Duodenal mucosa (tissue), 2 donors: Measurements from ENCODE around the gene C1QTNF3.
"Not testable (repeated sequence)": the region's sequence is repeated elsewhere in the genome, so short reads cannot be mapped to it uniquely, and the experiment has no call there.

Experiments
- H3K27ac ChIP-seq: one replicate; pipeline ENCODE4 v1.7.0; 2013; ENCODE audit warnings: low read depth, low read length
- H3K27me3 ChIP-seq, 2 donors: one replicate each; pipeline ENCODE4 v1.7.0; 2013; ENCODE audit warnings: low read length in 2 of 2, control low read depth in 1 of 2; ENCODE audit not compliant: insufficient read depth in 2 of 2, control insufficient read depth in 1 of 2
- H3K36me3 ChIP-seq, 2 donors: one replicate each; pipeline ENCODE4 v1.7.0; 2013; ENCODE audit warnings: low read length in 2 of 2, control low read depth in 1 of 2; ENCODE audit not compliant: insufficient read depth in 2 of 2, control insufficient read depth in 1 of 2
- H3K4me1 ChIP-seq, 2 donors: one replicate each; pipeline ENCODE4 v1.7.0; 2013; ENCODE audit warnings: low read length in 2 of 2, control low read depth in 1 of 2; ENCODE audit not compliant: insufficient read depth in 2 of 2, control insufficient read depth in 1 of 2
- H3K4me3 ChIP-seq, 2 donors: one replicate each; pipeline ENCODE4 v1.7.0; 2013; ENCODE audit warnings: low read length in 2 of 2, low read depth in 1 of 2
- H3K9ac ChIP-seq, 2 donors: one replicate each; pipeline ENCODE4 v1.7.0; 2013; ENCODE audit warnings: low read length in 2 of 2, low read depth in 1 of 2
- H3K9me3 ChIP-seq, 2 donors: one replicate each; pipeline ENCODE4 v1.7.0; 2013; ENCODE audit warnings: low read length in 2 of 2, control low read depth in 1 of 2; ENCODE audit not compliant: control insufficient read depth in 1 of 2

The C1QTNF3 gene

GRCh38 chr5:34070626-34071025 lies 27.6 kb upstream of the C1QTNF3 start:
- not testable (repeated sequence) for H3K4me3 ChIP-seq, H3K4me1 ChIP-seq, H3K27me3 ChIP-seq, H3K9ac ChIP-seq, H3K9me3 ChIP-seq, H3K36me3 ChIP-seq, H3K27ac ChIP-seq

GRCh38 chr5:34064656-34065055 lies 21.6 kb upstream of the C1QTNF3 start:
- no peaks in the 10 kb centered on the region for H3K27me3 ChIP-seq
- no peaks in the 10 kb centered on the region for H3K9me3 ChIP-seq
- peaks cover 0 to 6% of the 10 kb centered on the region in 2 donors for H3K36me3 ChIP-seq
- no peak overlapping the region for H3K9ac ChIP-seq
- H3K4me3 ChIP-seq, result no peak overlapping the region
- no peak overlapping the region for H3K27ac ChIP-seq
- H3K4me1 ChIP-seq, result no peaks in the 10 kb centered on the region

- no peaks in the 10 kb centered on the region for H3K9me3 ChIP-seq
- H3K9ac ChIP-seq, result no peak overlapping the region
- H3K4me3 ChIP-seq, result no peak overlapping the region
- no peaks in the 10 kb centered on the region for H3K27me3 ChIP-seq
- no peaks in the 10 kb centered on the region for H3K4me1 ChIP-seq
- peaks cover 0 to 6% of the 10 kb centered on the region in 2 donors for H3K36me3 ChIP-seq
- H3K27ac ChIP-seq, result no peak overlapping the region
These were observed 19.4 kb upstream of the C1QTNF3 start for GRCh38 chr5:34062419-34062818.

GRCh38 chr5:34061993-34062392 lies 19.0 kb upstream of the C1QTNF3 start:
- Histone ChIP-seq H3K9ac (no peak overlapping the region), H3K27me3 (no peaks in the 10 kb centered on the region), H3K4me1 (no peaks in the 10 kb centered on the region), H3K27ac (no peak overlapping the region), H3K4me3 (no peak overlapping the region), H3K36me3 (peaks cover 0 to 6% of the 10 kb centered on the region in 2 donors), H3K9me3 (no peaks in the 10 kb centered on the region)

- Histone ChIP-seq H3K9ac (no peak overlapping the region), H3K27me3 (no peaks in the 10 kb centered on the region), H3K9me3 (no peaks in the 10 kb centered on the region), H3K36me3 (peaks cover 0 to 6% of the 10 kb centered on the region in 2 donors), H3K4me3 (no peak overlapping the region), H3K4me1 (no peaks in the 10 kb centered on the region), H3K27ac (no peak overlapping the region)
These were observed 17.0 kb upstream of the C1QTNF3 start for GRCh38 chr5:34059977-34060376.

GRCh38 chr5:34058532-34058931 lies 15.5 kb upstream of the C1QTNF3 start:
- Histone ChIP-seq H3K27ac (no peak overlapping the region), H3K36me3 (no peaks in the 10 kb centered on the region), H3K4me1 (no peaks in the 10 kb centered on the region), H3K4me3 (no peak overlapping the region), H3K27me3 (no peaks in the 10 kb centered on the region), H3K9me3 (no peaks in the 10 kb centered on the region), H3K9ac (no peak overlapping the region)

GRCh38 chr5:34057569-34057968 lies 14.6 kb upstream of the C1QTNF3 start:
- Histone ChIP-seq H3K4me1 (no peaks in the 10 kb centered on the region), H3K4me3 (no peak overlapping the region), H3K36me3 (no peaks in the 10 kb centered on the region), H3K27me3 (no peaks in the 10 kb centered on the region), H3K9ac (no peak overlapping the region), H3K27ac (no peak overlapping the region), H3K9me3 (no peaks in the 10 kb centered on the region)

GRCh38 chr5:34057118-34057517 lies 14.1 kb upstream of the C1QTNF3 start:
- Histone ChIP-seq H3K27ac (no peak overlapping the region), H3K9me3 (no peaks in the 10 kb centered on the region), H3K4me3 (no peak overlapping the region), H3K27me3 (no peaks in the 10 kb centered on the region), H3K9ac (no peak overlapping the region), H3K4me1 (no peaks in the 10 kb centered on the region), H3K36me3 (no peaks in the 10 kb centered on the region)

GRCh38 chr5:34055667-34056066 lies 12.7 kb upstream of the C1QTNF3 start:
- Histone ChIP-seq H3K9ac (no peak overlapping the region), H3K4me3 (no peak overlapping the region), H3K27me3 (no peaks in the 10 kb centered on the region), H3K9me3 (no peaks in the 10 kb centered on the region), H3K36me3 (peaks cover 0 to 6% of the 10 kb centered on the region in 2 donors), H3K27ac (no peak overlapping the region), H3K4me1 (no peaks in the 10 kb centered on the region)

GRCh38 chr5:34054400-34054729 lies 11.4 kb upstream of the C1QTNF3 start:
- Histone ChIP-seq H3K4me1 (no peaks in the 10 kb centered on the region), H3K36me3 (peaks cover 0 to 6% of the 10 kb centered on the region in 2 donors), H3K9me3 (no peaks in the 10 kb centered on the region), H3K9ac (no peak overlapping the region), H3K27ac (no peak overlapping the region), H3K27me3 (no peaks in the 10 kb centered on the region), H3K4me3 (no peak overlapping the region)
